Measurements from ENCODE around the gene TRDMT1.

GRCh38 chr10:17106991-17107390 is 94.5 kb downstream of the TRDMT1 start:
- TF ChIP-seq, protein P1, sequence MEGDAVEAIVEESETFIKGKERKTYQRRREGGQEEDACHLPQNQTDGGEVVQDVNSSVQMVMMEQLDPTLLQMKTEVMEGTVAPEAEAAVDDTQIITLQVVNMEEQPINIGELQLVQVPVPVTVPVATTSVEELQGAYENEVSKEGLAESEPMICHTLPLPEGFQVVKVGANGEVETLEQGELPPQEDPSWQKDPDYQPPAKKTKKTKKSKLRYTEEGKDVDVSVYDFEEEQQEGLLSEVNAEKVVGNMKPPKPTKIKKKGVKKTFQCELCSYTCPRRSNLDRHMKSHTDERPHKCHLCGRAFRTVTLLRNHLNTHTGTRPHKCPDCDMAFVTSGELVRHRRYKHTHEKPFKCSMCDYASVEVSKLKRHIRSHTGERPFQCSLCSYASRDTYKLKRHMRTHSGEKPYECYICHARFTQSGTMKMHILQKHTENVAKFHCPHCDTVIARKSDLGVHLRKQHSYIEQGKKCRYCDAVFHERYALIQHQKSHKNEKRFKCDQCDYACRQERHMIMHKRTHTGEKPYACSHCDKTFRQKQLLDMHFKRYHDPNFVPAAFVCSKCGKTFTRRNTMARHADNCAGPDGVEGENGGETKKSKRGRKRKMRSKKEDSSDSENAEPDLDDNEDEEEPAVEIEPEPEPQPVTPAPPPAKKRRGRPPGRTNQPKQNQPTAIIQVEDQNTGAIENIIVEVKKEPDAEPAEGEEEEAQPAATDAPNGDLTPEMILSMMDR (IDR thresholded peaks at IDR 0.05; ENCODE audit: insufficient read depth, low read depth, low read length) = no peak
- no peak for TF ChIP-seq EZH2 (IDR thresholded peaks at IDR 0.05; ENCODE audit: insufficient read depth, low read length)
